ENCODE data around the gene BSX. TPM values are rescaled to one million over a fixed set of nuclear protein-coding genes. Genes with fewer than 3 reads are reported as not detected.

BSX gene
- total RNA-seq, 1 experiment from 2014 or later, result not detected

- in situ Hi-C loops (cut with HindIII; ENCODE audit: low sequenced_read_pairs), result no loop called here
- DNase-seq (ENCODE audit: low spot score), result no peak
Measured at GRCh38 chr11:122976061-122976733, 5.4 kb downstream of the BSX start.

- in situ Hi-C loops (cut with HindIII; ENCODE audit: low sequenced_read_pairs), result no loop called here
- no peak for DNase-seq (ENCODE audit: low spot score)
Measured at GRCh38 chr11:122963961-122964360, 17.7 kb downstream of the BSX start.

GRCh38 chr11:122954455-122954854 lies 27.2 kb downstream of the BSX start:
- DNase-seq (ENCODE audit: low spot score), result no peak
- in situ Hi-C loops (cut with HindIII; ENCODE audit: low sequenced_read_pairs), result no loop called here

- no peak for DNase-seq (ENCODE audit: low spot score)
- in situ Hi-C loops (cut with HindIII; ENCODE audit: low sequenced_read_pairs), result no loop called here
Measured at GRCh38 chr11:122951211-122951610, 30.4 kb downstream of the BSX start.

- in situ Hi-C loops (cut with HindIII; ENCODE audit: low sequenced_read_pairs), result no loop called here
Measured at GRCh38 chr11:122938557-122938956, 43.1 kb downstream of the BSX start.

GRCh38 chr11:122937983-122938382 lies 43.7 kb downstream of the BSX start:
- DNase-seq (ENCODE audit: low spot score), result no peak
- in situ Hi-C loops (cut with HindIII; ENCODE audit: low sequenced_read_pairs), result no loop called here

More at GRCh38 chr11:122938557-122938956, 43.1 kb downstream of the BSX start:
- no peak for DNase-seq (ENCODE audit: low spot score)

GRCh38 chr11:122933416-122933815 lies 48.2 kb downstream of the BSX start:
- in situ Hi-C loops (cut with HindIII; ENCODE audit: low sequenced_read_pairs), result no loop called here
- DNase-seq (ENCODE audit: low spot score), result no peak

GRCh38 chr11:122931510-122931909 lies 50.1 kb downstream of the BSX start:
- no peak for DNase-seq (ENCODE audit: low spot score)
- in situ Hi-C loops (cut with HindIII; ENCODE audit: low sequenced_read_pairs), result no loop called here

Other genes starting within 250 kb of the BSX start
- not detected in 2 replicates for gene CRTAM, start 143.3 kb downstream of the BSX start, total RNA-seq (2014; rRNA removed; shearing (Covaris generic))
- gene JHY, start 99.1 kb downstream of the BSX start, total RNA-seq (2014; rRNA removed; shearing (Covaris generic)), result 0.81 TPM in 1 of 2 replicates, not detected in the other
- 2,144 and 3,148 TPM in 2 replicates for gene HSPA8, start 80.3 kb upstream of the BSX start, total RNA-seq (2014; rRNA removed; shearing (Covaris generic))
- 0.37 and 2.5 TPM in 2 replicates for gene CLMP, start 213.4 kb upstream of the BSX start, total RNA-seq (2014; rRNA removed; shearing (Covaris generic))

Data from G401 (cell line).